Measurements from ENCODE around the gene NAP1L4.

NAP1L4 gene

GRCh38 chr11:2933375-2934020 is 58.6 kb downstream of the NAP1L4 start:
- no peak for DNase-seq

GRCh38 chr11:2932850-2933251 is 59.3 kb downstream of the NAP1L4 start:
- no peak for DNase-seq

GRCh38 chr11:2931771-2932738 is 60.1 kb downstream of the NAP1L4 start:
- no peak for DNase-seq

GRCh38 chr11:2931420-2931746 is 60.7 kb downstream of the NAP1L4 start:
- no peak for DNase-seq

- DNase-seq: peak in 1 of 2 experiments; percentile 62
These were observed 61.3 kb downstream of the NAP1L4 start for GRCh38 chr11:2930704-2931419.

GRCh38 chr11:2929950-2930703 is 62.0 kb downstream of the NAP1L4 start:
- no peak for DNase-seq

GRCh38 chr11:2929531-2929949 is 62.6 kb downstream of the NAP1L4 start:
- DNase-seq: no peak

GRCh38 chr11:2928605-2929530 is 63.3 kb downstream of the NAP1L4 start, which contains the start of gene PHLDA2:
TSS of gene PHLDA2 (minus strand) at chr11:2929420. CDS start at chr11:2929364, 56 bp downstream.
- peak in 1 of 2 experiments; percentile 33 for DNase-seq

GRCh38 chr11:2927851-2928604 is 64.1 kb downstream of the NAP1L4 start:
- no peak for DNase-seq

GRCh38 chr11:2927121-2927800 is 64.9 kb downstream of the NAP1L4 start:
- no peak for DNase-seq

GRCh38 chr11:2926611-2927051 is 65.5 kb downstream of the NAP1L4 start:
- no peak for DNase-seq

- DNase-seq: no peak
These were observed 67.1 kb downstream of the NAP1L4 start for GRCh38 chr11:2924821-2925675.

- DNase-seq: no peak
These were observed 67.7 kb downstream of the NAP1L4 start for GRCh38 chr11:2924381-2924780.

- DNase-seq: no peak
These were observed 68.4 kb downstream of the NAP1L4 start for GRCh38 chr11:2923446-2924375.

- DNase-seq: no peak
These were observed 69.5 kb downstream of the NAP1L4 start for GRCh38 chr11:2922655-2923054.

GRCh38 chr11:2921742-2922493 is 70.2 kb downstream of the NAP1L4 start:
- DNase-seq: no peak

- DNase-seq: no peak
These were observed 70.9 kb downstream of the NAP1L4 start for GRCh38 chr11:2921261-2921660.
